CD14-positive monocyte (primary cell): ENCODE data around the gene REELD1. TPM values are rescaled to one million over a fixed set of nuclear protein-coding genes. Genes with fewer than 3 reads are reported as not detected.

Source experiments
- DNase-seq, 3 donors: peaks; one replicate each; pipeline ENCODE4 v3.0.0-alpha.2; 2011 to 2022
- H2AFZ ChIP-seq: 2 replicates; pipeline ENCODE4 v1.6.0; 2012; ENCODE audit warnings: mild to moderate bottlenecking, low read depth, low read length, inconsistent platforms; ENCODE audit not compliant: insufficient read depth, poor library complexity, severe bottlenecking
- H3K27ac ChIP-seq, 2 donors: 1 replicate in 1 of 2; 2 replicates in 1 of 2; pipeline ENCODE4 v1.5.1; 2012 to 2013; ENCODE audit warnings: low read length in 2 of 2, control low read depth in 1 of 2, inconsistent platforms in 1 of 2, low read depth in 1 of 2, mild to moderate bottlenecking in 1 of 2
- H3K27me3 ChIP-seq, 2 donors: one replicate each; pipeline versions ENCODE4 v1.6.0 to v1.6.1; 2011 to 2013; ENCODE audit warnings: low read length in 2 of 2; ENCODE audit not compliant: control insufficient read depth in 2 of 2, insufficient read depth in 2 of 2
- H3K36me3 ChIP-seq, 2 donors: replicated peaks in 1 of 2; 1 replicate in 1 of 2; 2 replicates in 1 of 2; pipeline versions ENCODE4 v1.5.1 to v1.6.1; 2012 to 2013; ENCODE audit warnings: low read length in 2 of 2, control low read depth in 1 of 2, inconsistent platforms in 1 of 2, mild to moderate bottlenecking in 1 of 2; ENCODE audit not compliant: insufficient read depth in 2 of 2, control insufficient read depth in 1 of 2
- H3K4me1 ChIP-seq, 2 donors: 1 replicate in 1 of 2; 2 replicates in 1 of 2; pipeline versions ENCODE4 v1.5.1 to v1.6.1; 2012 to 2013; ENCODE audit warnings: low read length in 2 of 2, control low read depth in 1 of 2, inconsistent platforms in 1 of 2, mild to moderate bottlenecking in 1 of 2, moderate library complexity in 1 of 2; ENCODE audit not compliant: insufficient read depth in 2 of 2, control insufficient read depth in 1 of 2
- H3K4me2 ChIP-seq: replicated peaks from 2 replicates; pipeline ENCODE3; 2012; ENCODE audit warnings: low read length, moderate library complexity, mild to moderate bottlenecking; ENCODE audit not compliant: poor library complexity, severe bottlenecking; ENCODE audit errors: extremely low read depth
- H3K4me3 ChIP-seq, 3 experiments: fragments of 200-600 bp in 1 of 3; sonication (generic) in 1 of 3; replicated peaks in 1 of 3; 1 replicate in 2 of 3; 2 replicates in 1 of 3; pipeline ENCODE4 v1.5.1; 2011 to 2013; ENCODE audit warnings: low read length in 3 of 3, mild to moderate bottlenecking in 3 of 3, control low read depth in 2 of 3, low read depth in 2 of 3, inconsistent platforms in 1 of 3, moderate library complexity in 1 of 3
- H3K79me2 ChIP-seq: 2 replicates; pipeline ENCODE4 v1.6.0; 2012; ENCODE audit warnings: mild to moderate bottlenecking, control low read depth, inconsistent platforms, low read length, moderate library complexity; ENCODE audit not compliant: insufficient read depth
- H3K9ac ChIP-seq: 2 replicates; pipeline ENCODE4 v1.6.0; 2017; ENCODE audit warnings: low read length, mild to moderate bottlenecking; ENCODE audit not compliant: insufficient read depth, poor library complexity, severe bottlenecking
- H3K9me3 ChIP-seq, 2 donors: replicated peaks in 1 of 2; 1 replicate in 1 of 2; 2 replicates in 1 of 2; pipeline versions ENCODE4 v1.5.1 to v1.6.1; 2012 to 2013; ENCODE audit warnings: low read length in 2 of 2, control low read depth in 1 of 2; ENCODE audit not compliant: control insufficient read depth in 1 of 2, insufficient read depth in 1 of 2
- H4K20me1 ChIP-seq: 2 replicates; pipeline ENCODE4 v1.6.0; 2012; ENCODE audit warnings: mild to moderate bottlenecking, low read length, control low read depth, moderate library complexity; ENCODE audit not compliant: insufficient read depth
- H3K27ac Mint-ChIP-seq, 7 donors: one replicate each; pipeline ENCODE4 v1.8.0; 2020; ENCODE audit warnings: mild to moderate bottlenecking in 7 of 7, mixed read lengths in 7 of 7, moderate library complexity in 6 of 7, inconsistent platforms in 2 of 7
- H3K27me3 Mint-ChIP-seq, 3 donors: one replicate each; pipeline ENCODE4 v1.8.0; 2021 to 2022; ENCODE audit warnings: low read depth in 3 of 3, mild to moderate bottlenecking in 3 of 3, mixed read lengths in 3 of 3, moderate library complexity in 3 of 3, inconsistent platforms in 1 of 3
- H3K36me3 Mint-ChIP-seq, 2 donors: one replicate each; pipeline ENCODE4 v1.8.0; 2020; ENCODE audit warnings: mixed read lengths in 2 of 2, inconsistent platforms in 1 of 2, mild to moderate bottlenecking in 1 of 2
- H3K4me1 Mint-ChIP-seq: one replicate; pipeline ENCODE4 v1.8.0; 2020; ENCODE audit warnings: mild to moderate bottlenecking, mixed read lengths
- H3K4me3 Mint-ChIP-seq, 2 donors: one replicate each; pipeline ENCODE4 v1.8.0; 2020; ENCODE audit warnings: mild to moderate bottlenecking in 2 of 2, mixed read lengths in 2 of 2, moderate library complexity in 1 of 2
- H3K9me3 Mint-ChIP-seq, 7 donors: one replicate each; pipeline ENCODE4 v1.8.0; 2020 to 2022; ENCODE audit warnings: mixed read lengths in 7 of 7, mild to moderate bottlenecking in 6 of 7, moderate library complexity in 6 of 7, inconsistent platforms in 2 of 7
- WGBS: methylation state at CpG from one replicate; pipeline ENCODE4 v1.1.5; 2013; ENCODE audit warnings: missing lambda C conversion rate; ENCODE audit not compliant: insufficient coverage; 5-methylcytosine and 5-hydroxymethylcytosine counted together
- intact Hi-C, 2 donors: fragments of 100-400 bp; cut with micrococcal nuclease; formaldehyde crosslinking; loops; one replicate each; pipeline versions ENCODE4 v1.15.0 to v1.15.1; 2023
- polyA plus RNA-seq, 3 donors: library from polyadenylated mRNA; depleted of rRNA in 1 of 3; unstranded in 2 of 3; stranded (reverse) in 1 of 3; fragments of 300-500 nt in 2 of 3; fragments of >200 nt in 1 of 3; fragmentation: Illumina TruSeq in 2 of 3; gene quantifications; 1 replicate in 2 of 3; 2 replicates in 1 of 3; pipeline ENCODE4 v1.2.3, GENCODE V29; 2012 to 2021
- TF ChIP-seq, protein P1 (sequence below): fragments of 200-600 bp; IDR thresholded peaks from one replicate; pipeline ENCODE4 v1.8.0; 2022; ENCODE audit warnings: antibody characterized with exemption, mild to moderate bottlenecking

REELD1 gene
- polyA plus RNA-seq, 3 donors: 1.5 TPM; not detected in 2

DNA sequence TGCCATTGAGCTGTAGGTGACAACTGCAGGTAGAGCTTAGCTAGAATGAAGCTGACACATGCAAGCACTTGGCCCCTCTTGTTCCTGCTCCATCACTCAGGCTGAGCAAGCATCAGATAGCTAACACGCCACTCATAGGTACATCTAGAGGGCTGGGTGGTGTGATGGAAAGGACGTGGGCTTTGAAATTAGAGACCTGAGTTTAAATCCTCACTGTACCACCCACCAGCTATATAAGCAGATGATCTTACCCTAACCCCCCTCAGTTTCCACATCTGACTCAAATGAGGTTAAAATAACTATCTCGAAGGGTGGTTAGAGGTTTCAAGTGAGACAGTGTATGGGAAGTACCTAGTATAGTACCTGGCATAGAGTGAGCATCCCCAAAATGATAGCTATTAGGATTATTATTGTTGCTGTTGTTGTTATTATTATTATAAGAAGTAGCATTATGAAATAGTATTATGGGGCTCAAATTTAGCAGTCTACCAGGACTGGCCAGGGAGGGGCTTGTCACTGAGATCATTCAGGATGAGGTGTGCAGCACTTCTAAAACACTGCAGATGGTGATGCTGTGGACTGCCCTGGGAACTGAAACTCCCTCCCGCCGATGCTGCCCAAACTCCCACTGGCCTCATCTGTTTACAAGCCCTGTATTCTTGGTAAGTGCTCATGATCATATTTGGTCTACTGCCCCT, 59.0 kb downstream of the REELD1 start:
- intact Hi-C loops: no loop called here
- TF ChIP-seq, protein P1, sequence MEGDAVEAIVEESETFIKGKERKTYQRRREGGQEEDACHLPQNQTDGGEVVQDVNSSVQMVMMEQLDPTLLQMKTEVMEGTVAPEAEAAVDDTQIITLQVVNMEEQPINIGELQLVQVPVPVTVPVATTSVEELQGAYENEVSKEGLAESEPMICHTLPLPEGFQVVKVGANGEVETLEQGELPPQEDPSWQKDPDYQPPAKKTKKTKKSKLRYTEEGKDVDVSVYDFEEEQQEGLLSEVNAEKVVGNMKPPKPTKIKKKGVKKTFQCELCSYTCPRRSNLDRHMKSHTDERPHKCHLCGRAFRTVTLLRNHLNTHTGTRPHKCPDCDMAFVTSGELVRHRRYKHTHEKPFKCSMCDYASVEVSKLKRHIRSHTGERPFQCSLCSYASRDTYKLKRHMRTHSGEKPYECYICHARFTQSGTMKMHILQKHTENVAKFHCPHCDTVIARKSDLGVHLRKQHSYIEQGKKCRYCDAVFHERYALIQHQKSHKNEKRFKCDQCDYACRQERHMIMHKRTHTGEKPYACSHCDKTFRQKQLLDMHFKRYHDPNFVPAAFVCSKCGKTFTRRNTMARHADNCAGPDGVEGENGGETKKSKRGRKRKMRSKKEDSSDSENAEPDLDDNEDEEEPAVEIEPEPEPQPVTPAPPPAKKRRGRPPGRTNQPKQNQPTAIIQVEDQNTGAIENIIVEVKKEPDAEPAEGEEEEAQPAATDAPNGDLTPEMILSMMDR: no peak
- Mint-ChIP-seq H3K27ac (no peak overlapping the region), H3K36me3 (peaks cover 4% of the 10 kb centered on the region in 2 donors), H3K27me3 (no peaks in the 10 kb centered on the region), H3K4me1 (peaks cover 6% of the 10 kb centered on the region), H3K4me3 (no peak overlapping the region), H3K9me3 (no peaks in the 10 kb centered on the region)
- Histone ChIP-seq H2AFZ (no peak overlapping the region), H4K20me1 (no peaks in the 10 kb centered on the region), H3K79me2 (no peaks in the 10 kb centered on the region), H3K9me3 (no peaks in the 10 kb centered on the region), H3K36me3 (no peaks in the 10 kb centered on the region), H3K4me1 (peaks cover 5% of the 10 kb centered on the region in 2 donors), H3K27me3 (no peaks in the 10 kb centered on the region), H3K4me2 (no peak overlapping the region), H3K27ac (no peak overlapping the region), H3K9ac (no peak overlapping the region), H3K4me3 (no peak overlapping the region)
- WGBS: no CpG with 5 or more reads among the region's 5 CpGs
- DNase-seq: no peak

- no peak overlapping the region for H2AFZ ChIP-seq
- WGBS: no CpG with 5 or more reads among the region's 1 CpG
- TF ChIP-seq, protein P1: no peak
- no peaks in the 10 kb centered on the region for H3K9me3 Mint-ChIP-seq
- no peaks in the 10 kb centered on the region for H4K20me1 ChIP-seq
- no peaks in the 10 kb centered on the region for H3K9me3 ChIP-seq
- H3K4me3 Mint-ChIP-seq: no peak overlapping the region
- H3K36me3 ChIP-seq: peaks cover 0 to 4% of the 10 kb centered on the region in 2 donors
- no peak overlapping the region for H3K9ac ChIP-seq
- DNase-seq: no peak
- no peaks in the 10 kb centered on the region for H3K79me2 ChIP-seq
- intact Hi-C loops: no loop called here
- H3K36me3 Mint-ChIP-seq: peaks cover 4 to 5% of the 10 kb centered on the region in 2 donors
- no peak overlapping the region for H3K27ac ChIP-seq
- no peak overlapping the region for H3K4me3 ChIP-seq
- H3K4me1 ChIP-seq: peaks cover 5% of the 10 kb centered on the region in 2 donors
- no peaks in the 10 kb centered on the region for H3K27me3 Mint-ChIP-seq
- H3K27me3 ChIP-seq: no peaks in the 10 kb centered on the region
- H3K4me2 ChIP-seq: no peak overlapping the region
- peaks cover 6% of the 10 kb centered on the region for H3K4me1 Mint-ChIP-seq
- H3K27ac Mint-ChIP-seq: no peak overlapping the region
Measured at GRCh38 chr4:146274774-146275173, 60.4 kb downstream of the REELD1 start.
